Stomach smooth muscle (tissue), 2 donors: ENCODE results near the gene LRRC7.

ENCODE experiments used
- H3K27ac ChIP-seq: one replicate; pipeline ENCODE4 v1.7.0; 2013; ENCODE audit warnings: mild to moderate bottlenecking, low read length, inconsistent platforms
- H3K27me3 ChIP-seq, 2 donors: one replicate each; pipeline ENCODE4 v1.7.0; 2013; ENCODE audit warnings: low read length in 2 of 2; ENCODE audit not compliant: insufficient read depth in 2 of 2, control insufficient read depth in 1 of 2
- H3K36me3 ChIP-seq, 2 donors: one replicate each; pipeline ENCODE4 v1.7.0; 2013; ENCODE audit warnings: low read length in 2 of 2; ENCODE audit not compliant: control insufficient read depth in 2 of 2, insufficient read depth in 2 of 2
- H3K4me1 ChIP-seq: one replicate; pipeline ENCODE4 v1.7.0; 2013; ENCODE audit warnings: low read length; ENCODE audit not compliant: control insufficient read depth, insufficient read depth
- H3K4me3 ChIP-seq, 2 donors: one replicate each; pipeline ENCODE4 v1.7.0; 2013; ENCODE audit warnings: low read length in 2 of 2
- H3K9ac ChIP-seq, 2 donors: one replicate each; pipeline ENCODE4 v1.7.0; 2013; ENCODE audit warnings: low read length in 2 of 2, mild to moderate bottlenecking in 1 of 2
- H3K9me3 ChIP-seq, 2 donors: one replicate each; pipeline ENCODE4 v1.7.0; 2013; ENCODE audit warnings: low read length in 2 of 2; ENCODE audit not compliant: control insufficient read depth in 2 of 2
- donor health status: healthy.
- donor health status: Pancreatic carcinoma.

The LRRC7 gene

GRCh38 chr1:70101774-70102173 is 534.1 kb downstream of the LRRC7 start:
- H3K9ac ChIP-seq, result no peak overlapping the region
- H3K9me3 ChIP-seq, result no peaks in the 10 kb centered on the region
- H3K27ac ChIP-seq, result no peak overlapping the region
- no peaks in the 10 kb centered on the region for H3K36me3 ChIP-seq
- H3K4me1 ChIP-seq, result no peaks in the 10 kb centered on the region
- no peaks in the 10 kb centered on the region for H3K27me3 ChIP-seq
- H3K4me3 ChIP-seq, result no peak overlapping the region

GRCh38 chr1:70103770-70104169 is 536.0 kb downstream of the LRRC7 start:
- Histone ChIP-seq H3K27ac (no peak overlapping the region), H3K4me3 (no peak overlapping the region), H3K27me3 (no peaks in the 10 kb centered on the region), H3K36me3 (no peaks in the 10 kb centered on the region), H3K4me1 (no peaks in the 10 kb centered on the region), H3K9ac (no peak overlapping the region), H3K9me3 (no peaks in the 10 kb centered on the region)

- no peaks in the 10 kb centered on the region for H3K4me1 ChIP-seq
- H3K27me3 ChIP-seq, result no peaks in the 10 kb centered on the region
- H3K9ac ChIP-seq, result no peak overlapping the region
- H3K27ac ChIP-seq, result no peak overlapping the region
- no peaks in the 10 kb centered on the region for H3K36me3 ChIP-seq
- H3K9me3 ChIP-seq, result no peaks in the 10 kb centered on the region
- no peak overlapping the region for H3K4me3 ChIP-seq
Measured at GRCh38 chr1:70109241-70109640, 541.5 kb downstream of the LRRC7 start.

- H3K27me3 ChIP-seq, result no peaks in the 10 kb centered on the region
- H3K9me3 ChIP-seq, result no peaks in the 10 kb centered on the region
- no peaks in the 10 kb centered on the region for H3K4me1 ChIP-seq
- no peaks in the 10 kb centered on the region for H3K36me3 ChIP-seq
- H3K4me3 ChIP-seq, result no peak overlapping the region
- H3K27ac ChIP-seq, result no peak overlapping the region
- H3K9ac ChIP-seq, result no peak overlapping the region
Measured at GRCh38 chr1:70112838-70113237, 545.1 kb downstream of the LRRC7 start.

GRCh38 chr1:70115315-70115714 is 547.6 kb downstream of the LRRC7 start:
- Histone ChIP-seq H3K27ac (no peak overlapping the region), H3K4me3 (no peak overlapping the region), H3K36me3 (no peaks in the 10 kb centered on the region), H3K9me3 (no peaks in the 10 kb centered on the region), H3K27me3 (no peaks in the 10 kb centered on the region), H3K4me1 (no peaks in the 10 kb centered on the region), H3K9ac (no peak overlapping the region)

GRCh38 chr1:70117046-70117445 is 549.3 kb downstream of the LRRC7 start:
- no peaks in the 10 kb centered on the region for H3K9me3 ChIP-seq
- no peaks in the 10 kb centered on the region for H3K27me3 ChIP-seq
- no peaks in the 10 kb centered on the region for H3K36me3 ChIP-seq
- no peaks in the 10 kb centered on the region for H3K4me1 ChIP-seq
- H3K9ac ChIP-seq, result no peak overlapping the region
- no peak overlapping the region for H3K4me3 ChIP-seq
- no peak overlapping the region for H3K27ac ChIP-seq

GRCh38 chr1:70134148-70134547 is 566.4 kb downstream of the LRRC7 start:
- Histone ChIP-seq H3K27me3 (no peaks in the 10 kb centered on the region), H3K9me3 (no peaks in the 10 kb centered on the region), H3K27ac (no peak overlapping the region), H3K4me3 (no peak overlapping the region), H3K36me3 (no peaks in the 10 kb centered on the region), H3K9ac (no peak overlapping the region), H3K4me1 (no peaks in the 10 kb centered on the region)

GRCh38 chr1:70140343-70140742 is 572.6 kb downstream of the LRRC7 start:
- Histone ChIP-seq H3K9me3 (no peaks in the 10 kb centered on the region), H3K4me3 (no peak overlapping the region), H3K36me3 (no peaks in the 10 kb centered on the region), H3K4me1 (no peaks in the 10 kb centered on the region), H3K27ac (no peak overlapping the region), H3K9ac (no peak overlapping the region), H3K27me3 (no peaks in the 10 kb centered on the region)

- no peaks in the 10 kb centered on the region for H3K27me3 ChIP-seq
- H3K4me3 ChIP-seq, result no peak overlapping the region
- H3K27ac ChIP-seq, result no peak overlapping the region
- no peaks in the 10 kb centered on the region for H3K9me3 ChIP-seq
- no peaks in the 10 kb centered on the region for H3K36me3 ChIP-seq
- no peak overlapping the region for H3K9ac ChIP-seq
- H3K4me1 ChIP-seq, result no peaks in the 10 kb centered on the region
Measured at GRCh38 chr1:70140894-70141293, 573.2 kb downstream of the LRRC7 start.

GRCh38 chr1:70142075-70142474 is 574.4 kb downstream of the LRRC7 start:
- H3K4me1 ChIP-seq, result no peaks in the 10 kb centered on the region
- H3K9ac ChIP-seq, result no peak overlapping the region
- H3K9me3 ChIP-seq, result no peaks in the 10 kb centered on the region
- no peak overlapping the region for H3K27ac ChIP-seq
- H3K4me3 ChIP-seq, result no peak overlapping the region
- H3K36me3 ChIP-seq, result no peaks in the 10 kb centered on the region
- H3K27me3 ChIP-seq, result no peaks in the 10 kb centered on the region

GRCh38 chr1:70143048-70143659 is 575.4 kb downstream of the LRRC7 start:
- H3K36me3 ChIP-seq, result peaks cover 0 to 5% of the 10 kb centered on the region in 2 donors
- H3K4me3 ChIP-seq, result no peak overlapping the region
- H3K27me3 ChIP-seq, result no peaks in the 10 kb centered on the region
- H3K9ac ChIP-seq, result no peak overlapping the region
- H3K4me1 ChIP-seq, result no peaks in the 10 kb centered on the region
- H3K27ac ChIP-seq, result no peak overlapping the region
- H3K9me3 ChIP-seq, result no peaks in the 10 kb centered on the region
